GM12864 (cell line): ENCODE measurements around the gene PNKD.

Experiments
- DNase-seq: peaks from one replicate; pipeline ENCODE4 v3.0.0-alpha.2; 2011; ENCODE audit warnings: low read depth
- H3K4me3 ChIP-seq: 2 replicates; pipeline ENCODE4 v1.5.1; 2011; ENCODE audit warnings: mild to moderate bottlenecking, low read depth, low read length, control low read depth
- TF ChIP-seq, protein P1 (sequence below): IDR thresholded peaks from 2 replicates; pipeline ENCODE4 v1.5.1; 2011; ENCODE audit warnings: low read depth, mild to moderate bottlenecking, moderate library complexity, low read length, control low read depth, inconsistent platforms; ENCODE audit errors: missing control alignments

Gene PNKD

DNA sequence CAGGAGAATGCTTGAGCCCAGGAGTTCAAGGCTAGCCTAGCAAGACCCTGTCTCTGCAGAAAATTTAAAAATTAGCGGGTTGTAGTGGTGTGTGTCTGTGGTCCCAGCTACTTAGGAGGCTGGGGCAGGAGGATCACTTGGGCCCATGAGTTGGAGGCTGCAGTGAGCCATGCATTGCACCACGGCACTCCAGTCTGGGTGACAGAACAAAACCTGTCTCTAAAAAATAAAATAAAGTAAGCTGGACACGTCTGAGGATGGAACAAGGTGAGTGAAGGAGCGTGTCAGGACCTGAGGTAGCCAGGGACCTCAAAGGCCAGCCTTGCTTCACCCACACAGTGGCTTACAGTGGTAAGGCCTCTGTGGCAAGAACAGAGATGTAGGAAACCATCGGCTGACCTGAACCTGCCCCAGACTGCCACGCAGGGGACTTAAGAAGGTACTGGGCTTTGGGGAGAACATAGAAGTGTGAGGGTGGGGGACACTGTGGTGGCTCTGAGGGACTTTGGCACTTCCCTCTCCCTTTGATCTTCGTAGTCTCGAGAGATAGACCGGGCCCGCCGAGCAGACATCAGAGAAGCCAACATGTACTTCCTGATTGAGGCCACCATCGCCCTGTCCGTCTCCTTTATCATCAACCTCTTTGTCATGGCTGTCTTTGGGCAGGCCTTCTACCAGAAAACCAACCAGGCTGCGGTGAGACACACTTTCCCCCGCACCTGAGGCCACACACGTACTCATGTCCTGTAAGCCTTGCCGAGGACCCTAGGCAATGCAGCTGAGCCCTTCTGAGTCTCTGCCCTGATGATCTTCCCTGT, 119.2 kb downstream of the PNKD start:
- no peak for DNase-seq
- TF ChIP-seq, protein P1, sequence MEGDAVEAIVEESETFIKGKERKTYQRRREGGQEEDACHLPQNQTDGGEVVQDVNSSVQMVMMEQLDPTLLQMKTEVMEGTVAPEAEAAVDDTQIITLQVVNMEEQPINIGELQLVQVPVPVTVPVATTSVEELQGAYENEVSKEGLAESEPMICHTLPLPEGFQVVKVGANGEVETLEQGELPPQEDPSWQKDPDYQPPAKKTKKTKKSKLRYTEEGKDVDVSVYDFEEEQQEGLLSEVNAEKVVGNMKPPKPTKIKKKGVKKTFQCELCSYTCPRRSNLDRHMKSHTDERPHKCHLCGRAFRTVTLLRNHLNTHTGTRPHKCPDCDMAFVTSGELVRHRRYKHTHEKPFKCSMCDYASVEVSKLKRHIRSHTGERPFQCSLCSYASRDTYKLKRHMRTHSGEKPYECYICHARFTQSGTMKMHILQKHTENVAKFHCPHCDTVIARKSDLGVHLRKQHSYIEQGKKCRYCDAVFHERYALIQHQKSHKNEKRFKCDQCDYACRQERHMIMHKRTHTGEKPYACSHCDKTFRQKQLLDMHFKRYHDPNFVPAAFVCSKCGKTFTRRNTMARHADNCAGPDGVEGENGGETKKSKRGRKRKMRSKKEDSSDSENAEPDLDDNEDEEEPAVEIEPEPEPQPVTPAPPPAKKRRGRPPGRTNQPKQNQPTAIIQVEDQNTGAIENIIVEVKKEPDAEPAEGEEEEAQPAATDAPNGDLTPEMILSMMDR: no peak
- H3K4me3 ChIP-seq: no peak overlapping the region

DNA sequence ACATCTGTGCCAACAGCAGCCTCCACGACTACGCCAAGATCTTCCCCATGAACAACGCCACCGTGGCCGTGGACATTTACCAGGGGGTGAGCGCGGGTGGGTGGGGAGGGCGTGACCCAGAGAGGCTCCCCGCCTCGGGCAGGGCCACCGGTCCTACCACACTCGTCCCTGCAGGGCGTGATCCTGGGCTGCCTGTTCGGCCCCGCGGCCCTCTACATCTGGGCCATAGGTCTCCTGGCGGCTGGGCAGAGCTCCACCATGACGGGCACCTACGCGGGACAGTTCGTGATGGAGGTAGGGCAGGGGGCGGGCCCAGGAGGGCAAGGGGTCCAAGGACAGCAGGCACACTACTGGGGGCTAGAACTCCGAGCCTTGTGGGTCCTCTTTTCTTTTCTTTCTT, 120.9 kb downstream of the PNKD start:
- no peak overlapping the region for H3K4me3 ChIP-seq
- TF ChIP-seq, protein P1: no peak
- no peak for DNase-seq

DNA sequence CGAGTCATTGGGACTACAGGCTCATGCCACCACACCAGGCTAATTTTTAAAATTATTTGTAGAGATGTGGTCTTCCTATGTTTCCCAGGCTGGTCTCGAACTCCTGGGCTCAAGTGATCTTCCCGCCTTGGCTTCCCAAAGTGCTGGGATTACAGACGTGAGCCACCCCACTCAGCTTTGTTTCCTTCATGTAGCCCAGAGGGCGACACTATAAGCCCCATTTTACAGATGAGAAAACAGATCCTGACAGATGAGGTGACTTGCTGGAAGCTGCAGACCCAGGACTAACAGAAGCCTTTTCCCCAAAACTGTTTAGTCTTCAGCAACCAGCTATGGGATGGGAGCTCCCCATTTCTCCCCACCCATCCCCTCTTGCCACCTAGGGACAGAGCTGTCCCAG, 122.1 kb downstream of the PNKD start:
- H3K4me3 ChIP-seq: no peak overlapping the region
- DNase-seq: no peak
- TF ChIP-seq, protein P1: no peak

DNA sequence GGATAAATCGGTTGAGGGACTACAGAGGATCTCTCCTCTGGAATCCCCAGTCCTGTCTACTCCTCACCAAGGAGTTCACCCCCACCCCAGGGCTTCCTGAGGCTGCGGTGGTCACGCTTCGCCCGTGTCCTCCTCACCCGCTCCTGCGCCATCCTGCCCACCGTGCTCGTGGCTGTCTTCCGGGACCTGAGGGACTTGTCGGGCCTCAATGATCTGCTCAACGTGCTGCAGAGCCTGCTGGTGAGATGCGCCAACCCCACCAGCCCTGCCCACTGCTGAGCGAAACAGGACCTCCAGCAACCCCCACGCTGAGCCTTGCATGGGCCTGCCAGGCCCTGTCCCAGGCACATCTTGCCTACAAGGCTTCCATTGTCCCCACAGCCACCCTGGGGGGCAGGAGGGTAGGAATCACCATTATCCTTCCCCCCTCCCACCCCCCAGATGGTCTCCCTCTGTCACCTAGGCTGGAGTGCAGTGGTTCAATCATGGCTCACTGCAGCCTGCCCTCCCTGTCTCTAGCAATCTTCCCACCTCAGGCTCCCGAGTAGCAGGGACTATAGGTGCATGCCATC, 122.7 kb downstream of the PNKD start:
- TF ChIP-seq, protein P1: no peak
- no peak overlapping the region for H3K4me3 ChIP-seq
- no peak for DNase-seq

DNA sequence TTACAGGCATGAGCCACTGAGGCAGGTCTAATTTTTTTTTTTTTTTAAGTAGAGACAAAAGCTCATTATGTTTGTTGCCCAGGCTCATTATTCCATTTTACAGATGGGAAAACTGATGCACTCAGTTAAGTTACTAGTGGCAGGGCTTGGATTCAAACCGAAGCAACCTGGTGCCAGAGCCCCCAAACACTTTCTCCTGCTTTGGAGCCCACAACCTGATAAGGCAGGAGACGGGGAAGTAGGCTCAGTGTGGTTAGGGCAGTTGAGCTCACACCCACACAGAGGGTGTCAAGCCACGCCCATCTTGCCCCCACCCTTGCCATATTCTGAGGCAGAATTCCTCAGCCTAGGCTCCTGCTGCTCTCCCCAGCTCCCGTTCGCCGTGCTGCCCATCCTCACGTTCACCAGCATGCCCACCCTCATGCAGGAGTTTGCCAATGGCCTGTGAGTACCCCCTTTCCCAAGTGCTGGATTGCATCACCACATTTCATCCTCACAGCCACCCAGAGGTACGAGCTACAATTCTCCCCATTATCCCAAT, 123.5 kb downstream of the PNKD start:
- H3K4me3 ChIP-seq: no peak overlapping the region
- no peak for DNase-seq
- TF ChIP-seq, protein P1: no peak

DNA sequence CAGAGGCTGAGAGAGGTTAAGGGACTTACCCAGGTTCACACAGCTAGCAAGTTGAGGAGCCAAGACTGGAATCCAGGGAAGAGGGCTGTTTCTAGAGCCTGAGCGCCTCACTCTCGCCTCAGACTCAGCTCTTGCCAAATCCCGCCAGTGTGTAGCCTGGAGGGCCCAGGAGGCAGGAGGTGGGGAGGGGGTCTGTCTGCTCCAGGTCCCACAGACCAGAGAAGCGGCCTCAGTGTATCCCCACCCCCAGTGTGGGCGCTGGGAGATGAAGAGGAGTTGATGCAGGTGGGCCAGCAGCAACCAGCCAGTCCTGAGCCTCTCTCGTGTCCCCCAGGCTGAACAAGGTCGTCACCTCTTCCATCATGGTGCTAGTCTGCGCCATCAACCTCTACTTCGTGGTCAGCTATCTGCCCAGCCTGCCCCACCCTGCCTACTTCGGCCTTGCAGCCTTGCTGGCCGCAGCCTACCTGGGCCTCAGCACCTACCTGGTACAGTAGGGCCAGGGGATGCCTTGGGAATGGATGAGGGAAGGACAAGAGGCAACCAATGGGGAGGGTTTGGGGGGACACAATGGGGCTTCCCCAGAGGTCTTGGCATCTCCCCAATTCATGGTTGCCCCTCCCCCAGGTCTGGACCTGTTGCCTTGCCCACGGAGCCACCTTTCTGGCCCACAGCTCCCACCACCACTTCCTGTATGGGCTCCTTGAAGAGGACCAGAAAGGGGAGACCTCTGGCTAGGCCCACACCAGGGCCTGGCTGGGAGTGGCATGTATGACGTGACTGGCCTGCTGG, 124.2 kb downstream of the PNKD start:
- H3K4me3 ChIP-seq: no peak overlapping the region
- TF ChIP-seq, protein P1: no peak

More for the DNA sequence above, 124.2 kb downstream of the PNKD start:
- DNase-seq: no peak
